Measurements from ENCODE around the gene TRIM73. TPM values are rescaled to one million over a fixed set of nuclear protein-coding genes. Genes with fewer than 3 reads are reported as not detected.
"Not testable (repeated sequence)": the region's sequence is repeated elsewhere in the genome, so short reads cannot be mapped to it uniquely, and the experiment has no call there.

The TRIM73 gene
- total and polyA plus RNA-seq, 2 of the 13 experiments (the other 11 are each of a cell fraction or from before 2014, with no cell fraction given), result 1.5 to 5.7 TPM

- WGBS (ENCODE audit: low lambda C conversion rate), result 44% methylated on average over 2 of the region's 4 CpGs
- H3K4me2 ChIP-seq (ENCODE audit: low read depth, low read length); FAIRE-seq; BruUV-seq (replicated peaks); H3K27ac ChIP-seq (ENCODE audit: extremely low read length, insufficient read depth, low read length); H4K20me1 ChIP-seq (ENCODE audit: insufficient read depth, low read length); H2AFZ ChIP-seq (ENCODE audit: low read length); H3K4me3 ChIP-seq (replicated peaks in 1 of 3; ENCODE audit: insufficient read depth in 1 of 3, low read depth in 2 of 3, low read length in 3 of 3); DNase-seq (ENCODE audit: low spot score); H3K79me2 ChIP-seq (ENCODE audit: insufficient read depth, low read length); H3K9ac ChIP-seq (ENCODE audit: insufficient read depth, low read depth, low read length); H3K36me3 ChIP-seq (replicated peaks in 1 of 2; ENCODE audit: control insufficient read depth in 1 of 2, insufficient read depth in 2 of 2, low read length in 2 of 2); in situ Hi-C loops (cut with HindIII; ENCODE audit: extremely low pct_ligation_motif_present, low pct_unique_long_range_greater_than_20kb); CTCF ChIA-PET (ENCODE audit: low intra/inter-chr PET ratio, low total read pairs); H3K4me1 ChIP-seq (ENCODE audit: insufficient read depth, low read length); POLR2A ChIA-PET; H3K27me3 ChIP-seq (ENCODE audit: control insufficient read depth in 1 of 2, insufficient read depth in 2 of 2, low read length in 2 of 2); intact Hi-C loops (cut with micrococcal nuclease; ENCODE audit: unreplicated experiment); H3K9me3 ChIP-seq (ENCODE audit: low read length): not testable (repeated sequence)
- peak; percentile 89 for ATAC-seq
- TF ChIP-seq STAG1 (CRISPR knock-in tag; IDR thresholded peaks at IDR 0.05) (peak; percentile 43), CTCF (CRISPR knock-in tag; IDR thresholded peaks at IDR 0.05) (0 out of 2 replicates have a peak, but pooled peaks have one; percentile 2), ZNF652 (CRISPR knock-in tag; IDR thresholded peaks at IDR 0.05; ENCODE audit: borderline replicate concordance, low read depth) (peak; percentile 90)
These were observed 57.1 kb downstream of the TRIM73 start for GRCh38 chr7:75452494-75452955.

Small RNA genes within 50 kb of the gene (small RNA-seq; reads per million reads assigned to genes)
- 0 reads per million in 3 experiments for gene RF00019 (ENCODE audit: insufficient read depth in 2 of 3, insufficient read length in 3 of 3, low read depth in 2 of 3, low replicate concordance in 1 of 3)

Other genes with a start within 250 kb of the TRIM73 start
- gene POM121C, start 90.7 kb downstream of the TRIM73 start, total RNA-seq (2016; rRNA removed; fragmentation: Illumina TruSeq; extraction: Trizol), result 7.3 and 14.0 TPM in 2 replicates
- gene POM121C, start 90.7 kb downstream of the TRIM73 start, polyA plus RNA-seq (2011; rRNA removed), result 15.2 and 20.2 TPM in 2 replicates
- gene SPDYE5, start 96.7 kb downstream of the TRIM73 start, total RNA-seq (2016; rRNA removed; fragmentation: Illumina TruSeq; extraction: Trizol), result not detected in 2 replicates
- not detected in 2 replicates for gene SPDYE5, start 96.7 kb downstream of the TRIM73 start, polyA plus RNA-seq (2011; rRNA removed)